ENCODE data around the gene UGT3A1. TPM values are rescaled to one million over a fixed set of nuclear protein-coding genes. Genes with fewer than 3 reads are reported as not detected.

The UGT3A1 gene
- total and polyA plus RNA-seq, 2 experiments from 2014 or later, result 27.9 to 35.4 TPM

DNA sequence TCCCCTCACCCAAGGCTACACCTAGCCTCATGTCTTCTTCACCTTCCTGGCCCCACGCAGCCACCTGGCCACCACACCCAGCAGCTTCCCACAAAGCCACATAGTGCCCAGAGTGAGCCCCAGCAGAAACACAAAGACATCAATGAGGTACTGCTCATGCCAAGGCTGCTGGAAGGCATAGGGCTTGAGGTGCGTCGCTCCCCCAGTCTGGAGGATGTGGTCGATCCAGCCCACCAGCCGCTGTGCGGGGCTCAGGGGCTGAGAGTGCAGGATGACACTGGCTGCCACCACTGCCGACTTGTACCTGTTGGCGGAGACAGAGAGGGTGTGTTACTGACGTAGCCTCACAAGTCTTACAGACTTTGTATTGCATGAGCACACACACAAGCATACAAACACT, 37.0 kb downstream of the UGT3A1 start:
- H3K4me1 ChIP-seq (ENCODE audit: insufficient read depth), result no peaks in the 10 kb centered on the region
- H3K9me2 ChIP-seq (replicated peaks; ENCODE audit: insufficient read depth), result no peaks in the 10 kb centered on the region
- TF ChIP-seq EZH2 (IDR thresholded peaks at IDR 0.05; ENCODE audit: borderline replicate concordance) (no peak), EZH2phosphoT487 (IDR thresholded peaks at IDR 0.05; ENCODE audit: low read depth, severe bottlenecking, unreplicated experiment) (no peak)
- TF ChIP-seq, protein P1, sequence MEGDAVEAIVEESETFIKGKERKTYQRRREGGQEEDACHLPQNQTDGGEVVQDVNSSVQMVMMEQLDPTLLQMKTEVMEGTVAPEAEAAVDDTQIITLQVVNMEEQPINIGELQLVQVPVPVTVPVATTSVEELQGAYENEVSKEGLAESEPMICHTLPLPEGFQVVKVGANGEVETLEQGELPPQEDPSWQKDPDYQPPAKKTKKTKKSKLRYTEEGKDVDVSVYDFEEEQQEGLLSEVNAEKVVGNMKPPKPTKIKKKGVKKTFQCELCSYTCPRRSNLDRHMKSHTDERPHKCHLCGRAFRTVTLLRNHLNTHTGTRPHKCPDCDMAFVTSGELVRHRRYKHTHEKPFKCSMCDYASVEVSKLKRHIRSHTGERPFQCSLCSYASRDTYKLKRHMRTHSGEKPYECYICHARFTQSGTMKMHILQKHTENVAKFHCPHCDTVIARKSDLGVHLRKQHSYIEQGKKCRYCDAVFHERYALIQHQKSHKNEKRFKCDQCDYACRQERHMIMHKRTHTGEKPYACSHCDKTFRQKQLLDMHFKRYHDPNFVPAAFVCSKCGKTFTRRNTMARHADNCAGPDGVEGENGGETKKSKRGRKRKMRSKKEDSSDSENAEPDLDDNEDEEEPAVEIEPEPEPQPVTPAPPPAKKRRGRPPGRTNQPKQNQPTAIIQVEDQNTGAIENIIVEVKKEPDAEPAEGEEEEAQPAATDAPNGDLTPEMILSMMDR (IDR thresholded peaks at IDR 0.05; ENCODE audit: poor library complexity), result no peak
- no peaks in the 10 kb centered on the region for H3K36me3 ChIP-seq (replicated peaks; ENCODE audit: insufficient read depth, low read depth)
- no peak overlapping the region for H3K27ac ChIP-seq
- 80% methylated on average over 9 of the region's 9 CpGs for WGBS (ENCODE audit: low lambda C conversion rate, missing lambda C conversion rate)
- DNase-seq (ENCODE audit: low spot score), result no peak
- H3K4me2 ChIP-seq, result no peak overlapping the region
- no peaks in the 10 kb centered on the region for H4K20me1 ChIP-seq (ENCODE audit: insufficient read depth, poor library complexity, severe bottlenecking)
- no peaks in the 10 kb centered on the region for H3K79me2 ChIP-seq
- H3K27me3 ChIP-seq, result no peaks in the 10 kb centered on the region
- H2AFZ ChIP-seq, result no peak overlapping the region
- H3K4me3 ChIP-seq, result no peak overlapping the region
- no peaks in the 10 kb centered on the region for H3K9me3 ChIP-seq (ENCODE audit: low read depth)

DNA sequence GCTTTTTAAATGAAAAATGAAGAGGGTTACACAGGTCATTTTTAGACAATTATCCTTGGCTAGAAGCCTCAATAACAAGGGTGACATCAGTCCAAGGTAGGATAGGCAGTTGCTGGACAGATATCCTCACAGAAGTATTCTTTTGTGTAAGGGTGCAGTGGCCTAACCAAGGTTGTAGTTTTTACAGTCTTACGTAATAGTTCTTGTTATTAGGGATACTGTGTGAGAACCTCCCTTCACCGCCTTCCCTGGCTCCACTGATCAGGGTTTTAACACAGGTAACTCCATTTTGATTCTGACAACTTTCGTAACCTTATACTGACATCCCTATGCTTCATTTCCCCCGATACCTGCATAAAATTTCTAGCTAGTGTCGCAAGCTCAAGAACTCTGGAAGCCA, 44.1 kb downstream of the UGT3A1 start:
- Histone ChIP-seq H3K27me3 (no peaks in the 10 kb centered on the region), H3K4me2 (no peak overlapping the region), H3K36me3 (replicated peaks; ENCODE audit: insufficient read depth, low read depth) (no peaks in the 10 kb centered on the region), H3K9me3 (ENCODE audit: low read depth) (no peaks in the 10 kb centered on the region), H3K27ac (no peak overlapping the region), H2AFZ (no peak overlapping the region), H3K4me3 (no peak overlapping the region), H4K20me1 (ENCODE audit: insufficient read depth, poor library complexity, severe bottlenecking) (no peaks in the 10 kb centered on the region), H3K9me2 (replicated peaks; ENCODE audit: insufficient read depth) (no peaks in the 10 kb centered on the region), H3K79me2 (no peaks in the 10 kb centered on the region), H3K4me1 (ENCODE audit: insufficient read depth) (no peaks in the 10 kb centered on the region)
- WGBS (ENCODE audit: low lambda C conversion rate, missing lambda C conversion rate), result 92% methylated on average over 5 of the region's 5 CpGs
- DNase-seq (ENCODE audit: low spot score), result no peak
- TF ChIP-seq EZH2phosphoT487 (IDR thresholded peaks at IDR 0.05; ENCODE audit: low read depth, severe bottlenecking, unreplicated experiment), result no peak

DNA sequence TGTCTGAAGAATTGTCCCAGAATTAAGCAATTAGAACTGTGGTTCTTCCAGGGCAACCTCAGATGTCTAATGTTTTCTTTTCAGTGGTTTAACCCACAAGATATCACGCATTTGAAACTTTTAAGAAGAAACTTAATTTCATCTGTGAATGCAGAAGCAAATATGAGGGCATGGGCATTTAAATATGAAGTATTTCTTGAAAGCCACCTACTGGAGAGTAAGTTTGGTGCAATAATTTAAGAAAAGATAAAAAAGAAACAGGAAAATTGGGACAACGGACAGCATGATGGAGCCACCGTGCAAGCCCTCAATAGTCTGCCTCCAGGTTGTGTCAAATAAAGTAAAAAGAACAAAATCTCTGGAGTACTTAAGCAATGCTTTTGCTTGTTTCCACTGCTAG, 51.6 kb downstream of the UGT3A1 start:
- DNase-seq (ENCODE audit: low spot score), result no peak
- Histone ChIP-seq H3K36me3 (replicated peaks; ENCODE audit: insufficient read depth, low read depth) (no peaks in the 10 kb centered on the region), H3K9me2 (replicated peaks; ENCODE audit: insufficient read depth) (no peaks in the 10 kb centered on the region), H3K27me3 (no peaks in the 10 kb centered on the region), H3K4me3 (no peak overlapping the region), H3K4me1 (ENCODE audit: insufficient read depth) (no peaks in the 10 kb centered on the region), H3K4me2 (no peak overlapping the region), H4K20me1 (ENCODE audit: insufficient read depth, poor library complexity, severe bottlenecking) (no peaks in the 10 kb centered on the region), H2AFZ (no peak overlapping the region), H3K79me2 (no peaks in the 10 kb centered on the region), H3K9me3 (ENCODE audit: low read depth) (no peaks in the 10 kb centered on the region), H3K27ac (no peak overlapping the region)
- WGBS (ENCODE audit: low lambda C conversion rate, missing lambda C conversion rate), result 83% methylated on average over 3 of the region's 3 CpGs
- TF ChIP-seq, protein P1 (IDR thresholded peaks at IDR 0.05; ENCODE audit: poor library complexity), result no peak
- TF ChIP-seq EZH2 (IDR thresholded peaks at IDR 0.05; ENCODE audit: borderline replicate concordance) (no peak), EZH2phosphoT487 (IDR thresholded peaks at IDR 0.05; ENCODE audit: low read depth, severe bottlenecking, unreplicated experiment) (no peak)

DNA sequence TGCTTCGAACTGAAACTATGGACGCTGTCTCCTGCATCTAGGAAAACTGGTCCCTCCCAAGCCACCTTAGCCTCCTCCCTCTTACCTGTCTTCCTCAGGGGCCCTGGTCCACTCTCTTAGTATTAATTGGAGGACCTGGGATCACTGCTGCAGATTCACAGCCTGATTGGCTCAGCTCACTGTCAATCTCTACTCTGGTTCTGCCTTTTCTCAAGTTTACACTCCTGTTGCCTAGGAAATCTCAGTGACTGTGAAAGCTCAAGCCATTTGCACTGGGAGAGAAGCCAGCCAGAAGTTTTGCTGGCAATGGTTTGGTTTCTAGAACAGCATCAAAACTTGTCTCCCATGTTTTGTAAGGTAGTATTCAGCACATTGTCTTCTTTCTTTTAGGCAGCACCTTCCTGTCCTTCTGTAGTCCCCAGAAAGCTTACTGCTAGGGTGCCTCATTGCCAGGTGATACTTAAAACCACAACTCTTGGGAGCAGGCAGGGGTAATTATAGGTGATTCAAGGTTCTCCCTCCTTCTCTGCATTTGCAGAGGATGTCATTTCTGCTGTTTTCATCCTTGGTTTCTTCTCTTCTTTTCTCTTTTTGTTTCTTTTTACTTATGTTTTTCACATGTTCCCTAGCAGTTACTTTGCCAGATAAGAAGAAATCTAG, 52.5 kb downstream of the UGT3A1 start, which contains the start of gene CAPSL:
Gene CAPSL, minus strand, starts transcription at position 55 of the 660 bp plus-strand sequence. CDS start 17,502 bp downstream, outside the sequence.
- H3K27me3 ChIP-seq, result no peaks in the 10 kb centered on the region
- H3K9me3 ChIP-seq (ENCODE audit: low read depth), result no peaks in the 10 kb centered on the region
- no peaks in the 10 kb centered on the region for H3K4me1 ChIP-seq (ENCODE audit: insufficient read depth)
- H2AFZ ChIP-seq, result no peak within 1 kb of the TSS
- peak; percentile 81 for DNase-seq (ENCODE audit: low spot score)
- no peaks in the 10 kb centered on the region for H3K36me3 ChIP-seq (replicated peaks; ENCODE audit: insufficient read depth, low read depth)
- 23% methylated on average over 2 of the region's 2 CpGs for WGBS (ENCODE audit: low lambda C conversion rate, missing lambda C conversion rate)
- H3K4me3 ChIP-seq, result no peak within 1 kb of the TSS
- H3K79me2 ChIP-seq, result no peaks in the 10 kb centered on the region
- H4K20me1 ChIP-seq (ENCODE audit: insufficient read depth, poor library complexity, severe bottlenecking), result no peaks in the 10 kb centered on the region
- no peak within 1 kb of the TSS for H3K27ac ChIP-seq
- TF ChIP-seq, protein P1 (IDR thresholded peaks at IDR 0.05; ENCODE audit: poor library complexity), result no peak
- TF ChIP-seq EZH2phosphoT487 (IDR thresholded peaks at IDR 0.05; ENCODE audit: low read depth, severe bottlenecking, unreplicated experiment), result no peak
- no peaks in the 10 kb centered on the region for H3K9me2 ChIP-seq (replicated peaks; ENCODE audit: insufficient read depth)
- peak within 1 kb of the TSS; percentile 56 for H3K4me2 ChIP-seq

Data from hepatocyte (in vitro differentiated cells).